OCI-LY1 (cell line): ENCODE data around the gene RPS16.

Experiments used
- H2AFZ ChIP-seq: fragments of 200-600 bp; sonication (generic), shearing (Covaris generic); 2 replicates; pipeline ENCODE4 v1.6.0; 2014; ENCODE audit warnings: antibody characterized with exemption, mild to moderate bottlenecking, low read length
- H3F3A ChIP-seq: fragments of 200-600 bp; sonication (generic), shearing (Covaris generic); 2 replicates; pipeline ENCODE4 v1.6.0; 2014; ENCODE audit warnings: mild to moderate bottlenecking, antibody characterized with exemption, low read length, moderate library complexity; ENCODE audit not compliant: insufficient read depth
- H3K27ac ChIP-seq: fragments of 200-600 bp; sonication (generic); 2 replicates; pipeline ENCODE4 v1.5.1; 2014; ENCODE audit warnings: low read length, mixed run types, mild to moderate bottlenecking, low read depth; ENCODE audit not compliant: poor library complexity, severe bottlenecking
- H3K27me3 ChIP-seq: fragments of 200-600 bp; sonication (generic); 2 replicates; pipeline ENCODE4 v1.6.0; 2014; ENCODE audit warnings: antibody characterized with exemption, mild to moderate bottlenecking, low read length, moderate library complexity; ENCODE audit not compliant: insufficient read depth
- H3K36me3 ChIP-seq: fragments of 200-600 bp; sonication (generic); 2 replicates; pipeline ENCODE4 v1.6.1; 2014; ENCODE audit warnings: mild to moderate bottlenecking, antibody characterized with exemption, low read length, moderate library complexity, mixed read lengths; ENCODE audit not compliant: insufficient read depth
- H3K4me1 ChIP-seq: fragments of 200-600 bp; sonication (generic); 2 replicates; pipeline ENCODE4 v1.5.1; 2014; ENCODE audit warnings: mild to moderate bottlenecking, low read length, moderate library complexity; ENCODE audit not compliant: insufficient read depth, severe bottlenecking
- H3K4me2 ChIP-seq: fragments of 200-600 bp; sonication (generic), shearing (Covaris generic); 2 replicates; pipeline ENCODE4 v1.6.1; 2014; ENCODE audit warnings: low read length
- H3K4me3 ChIP-seq: fragments of 200-600 bp; sonication (generic); 2 replicates; pipeline ENCODE4 v1.5.1; 2014; ENCODE audit warnings: low read length, low read depth, mild to moderate bottlenecking, mixed read lengths; ENCODE audit not compliant: poor library complexity, severe bottlenecking
- H3K79me2 ChIP-seq: fragments of 200-600 bp; shearing (Covaris generic); 2 replicates; pipeline ENCODE4 v1.6.1; 2016; ENCODE audit warnings: mixed run types, low read length, mixed read lengths; ENCODE audit not compliant: insufficient read depth
- H3K9ac ChIP-seq: fragments of 200-600 bp; sonication (generic), shearing (Covaris generic); 2 replicates; pipeline ENCODE4 v1.6.1; 2014; ENCODE audit warnings: mild to moderate bottlenecking, low read length, mixed read lengths
- H3K9me2 ChIP-seq: fragments of 200-600 bp; sonication (generic), shearing (Covaris generic); 2 replicates; pipeline ENCODE4 v1.6.1; 2014; ENCODE audit warnings: low read depth, mild to moderate bottlenecking, low read length, mixed read lengths
- H3K9me3 ChIP-seq: fragments of 200-600 bp; shearing (Covaris generic); 2 replicates; pipeline ENCODE4 v1.6.1; 2014; ENCODE audit warnings: low read length, mixed read lengths
- H4K20me1 ChIP-seq: fragments of 200-600 bp; sonication (generic), shearing (Covaris generic); 2 replicates; pipeline ENCODE4 v1.6.0; 2016; ENCODE audit warnings: mild to moderate bottlenecking, low read length; ENCODE audit not compliant: insufficient read depth
- CTCF ChIP-seq: fragments of 200-600 bp; sonication (generic), shearing (Covaris generic); IDR thresholded peaks from 2 replicates; pipeline ENCODE4 v1.5.1; 2017; ENCODE audit warnings: mild to moderate bottlenecking, antibody characterized with exemption, low read length, moderate library complexity, mixed read lengths
- EZH2 ChIP-seq: fragments of 200-600 bp; sonication (generic), shearing (Covaris generic); IDR thresholded peaks from 2 replicates; pipeline ENCODE4 v1.8.0; 2017; ENCODE audit warnings: borderline replicate concordance, mixed run types, mild to moderate bottlenecking, antibody characterized with exemption, low read length, moderate library complexity, mixed read lengths

Gene RPS16

GRCh38 chr19:39436350-39436716, 584 bp upstream of the RPS16 start:
- Histone ChIP-seq H2AFZ (no peak overlapping the region), H4K20me1 (0 out of 2 replicates have a peak, but pooled peaks cover 2% of the 10 kb centered on the region)

GRCh38 chr19:39434123-39435076, 1.3 kb downstream of the RPS16 start:
- Histone ChIP-seq H3K4me3 (peak overlapping the region; percentile 97), H3K36me3 (peaks cover 44% of the 10 kb centered on the region), H3K27ac (no peak overlapping the region), H3K9me2 (no peaks in the 10 kb centered on the region), H3F3A (peaks cover 5% of the 10 kb centered on the region; the same call in 1 of the 2 replicates), H3K79me2 (peaks cover 9% of the 10 kb centered on the region; the same call in 1 of the 2 replicates), H3K9ac (peak overlapping the region; percentile 98), H3K27me3 (no peaks in the 10 kb centered on the region), H3K9me3 (no peaks in the 10 kb centered on the region), H3K4me2 (peak overlapping the region; percentile 80), H2AFZ (no peak overlapping the region), H3K4me1 (peaks cover 26% of the 10 kb centered on the region), H4K20me1 (0 out of 2 replicates have a peak, but pooled peaks cover 2% of the 10 kb centered on the region)
- TF ChIP-seq CTCF, result no peak
- no peak for TF ChIP-seq EZH2

More at GRCh38 chr19:39436350-39436716, 584 bp upstream of the RPS16 start:
- H3K9ac ChIP-seq, result peak overlapping the region; percentile 96
- H3K4me3 ChIP-seq, result peak overlapping the region; percentile 97
- peaks cover 9% of the 10 kb centered on the region; the same call in 1 of the 2 replicates for H3K79me2 ChIP-seq
- peaks cover 40% of the 10 kb centered on the region for H3K36me3 ChIP-seq
- no peaks in the 10 kb centered on the region for H3K9me2 ChIP-seq
- TF ChIP-seq CTCF (no peak), EZH2 (no peak)
- H3K4me2 ChIP-seq, result peak overlapping the region; percentile 88
- H3K27me3 ChIP-seq, result no peaks in the 10 kb centered on the region
- peaks cover 44% of the 10 kb centered on the region for H3K4me1 ChIP-seq
- peaks cover 5% of the 10 kb centered on the region; the same call in 1 of the 2 replicates for H3F3A ChIP-seq
- H3K27ac ChIP-seq, result peak overlapping the region; percentile 39
- no peaks in the 10 kb centered on the region for H3K9me3 ChIP-seq

- Histone ChIP-seq H3K27ac (no peak overlapping the region), H3K4me1 (peaks cover 25% of the 10 kb centered on the region), H3K4me3 (peak overlapping the region; percentile 97)
Measured at GRCh38 chr19:39433480-39434079, 2.2 kb downstream of the RPS16 start.

More at GRCh38 chr19:39433480-39434079, 2.2 kb downstream of the RPS16 start:
- no peak overlapping the region for H2AFZ ChIP-seq
- peaks cover 44% of the 10 kb centered on the region for H3K36me3 ChIP-seq
- H3K4me2 ChIP-seq, result peak overlapping the region; percentile 80
- no peaks in the 10 kb centered on the region for H3K9me3 ChIP-seq
- no peaks in the 10 kb centered on the region; the same call in 1 of the 2 replicates for H3K27me3 ChIP-seq
- peaks cover 5% of the 10 kb centered on the region; the same call in 1 of the 2 replicates for H3F3A ChIP-seq
- no peak for TF ChIP-seq CTCF
- TF ChIP-seq EZH2, result no peak
- H3K9ac ChIP-seq, result peak overlapping the region; percentile 98; the same call in 1 of the 2 replicates
- no peaks in the 10 kb centered on the region for H3K9me2 ChIP-seq
- H3K79me2 ChIP-seq, result peaks cover 9% of the 10 kb centered on the region; the same call in 1 of the 2 replicates
- H4K20me1 ChIP-seq, result 0 out of 2 replicates have a peak, but pooled peaks cover 2% of the 10 kb centered on the region
